ENCODE data around the gene SPOCK1.

SPOCK1 gene

DNA sequence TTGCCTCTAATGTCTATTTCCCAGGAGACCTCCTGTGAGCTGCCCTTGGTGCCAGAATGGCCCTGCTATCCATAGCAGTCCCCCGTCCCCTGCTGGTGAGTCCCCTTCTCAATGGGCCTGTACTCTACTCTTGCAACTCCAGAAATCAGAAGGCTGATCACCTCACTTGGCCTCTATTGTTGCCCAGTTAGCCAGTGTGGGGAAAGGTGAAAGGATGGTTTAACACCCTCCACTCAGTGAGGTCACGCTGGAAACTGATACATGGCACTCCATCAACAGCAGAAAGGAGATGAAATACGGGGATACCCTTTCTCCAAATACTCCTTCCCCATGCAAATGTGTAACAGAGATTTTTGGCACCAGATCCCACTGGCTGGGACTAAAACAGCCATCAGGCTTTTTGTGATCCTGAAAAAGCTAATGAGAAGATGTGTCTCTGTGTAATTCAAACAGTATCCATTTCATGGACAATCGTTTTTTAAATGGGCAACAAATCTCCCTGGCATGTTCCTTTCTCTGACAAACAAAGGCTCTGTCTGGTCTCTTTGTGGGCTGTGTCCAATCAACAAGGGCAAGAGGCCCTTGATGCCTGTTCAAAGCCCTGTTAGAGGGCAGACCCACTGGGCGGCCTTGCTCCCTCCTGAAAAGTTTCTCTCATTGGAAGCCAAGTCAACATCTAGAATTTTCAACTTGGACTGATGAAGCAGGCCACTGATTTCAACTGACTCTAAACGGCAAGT is 343.7 kb downstream of the SPOCK1 start:
- DNase-seq (ENCODE audit: low read depth), result no peak
- TF ChIP-seq CTCF (IDR thresholded peaks at IDR 0.05; ENCODE audit: control insufficient read depth, insufficient read depth, low read depth, low read length, missing control alignments), result no peak
- H3K4me3 ChIP-seq (ENCODE audit: control insufficient read depth, low read depth, low read length), result no peak overlapping the region

DNA sequence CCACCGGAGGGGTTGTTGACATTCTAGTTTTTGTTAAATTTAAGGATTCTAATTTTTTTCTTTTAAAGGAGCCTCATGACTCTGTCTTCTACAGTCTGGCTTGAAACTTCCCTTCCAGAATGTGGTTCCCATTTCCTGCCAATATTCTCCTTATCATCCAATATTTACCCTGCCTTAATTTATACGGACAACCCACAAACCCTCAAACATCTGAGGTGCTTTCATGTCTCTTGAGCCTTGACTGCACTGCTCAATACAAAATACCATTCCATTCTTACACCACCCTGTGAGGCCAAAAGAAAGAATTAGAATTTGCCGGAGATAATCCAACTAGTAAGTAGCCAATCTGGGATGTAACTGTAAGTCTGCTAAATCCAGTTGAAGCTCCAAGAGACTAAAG is 346.5 kb downstream of the SPOCK1 start:
- TF ChIP-seq CTCF (IDR thresholded peaks at IDR 0.05; ENCODE audit: control insufficient read depth, insufficient read depth, low read depth, low read length, missing control alignments), result no peak
- DNase-seq (ENCODE audit: low read depth), result no peak

GRCh38 chr5:137148655-137149054 is 350.5 kb downstream of the SPOCK1 start:
- no peak for DNase-seq (ENCODE audit: low read depth)
- no peak for TF ChIP-seq CTCF (IDR thresholded peaks at IDR 0.05; ENCODE audit: control insufficient read depth, insufficient read depth, low read depth, low read length, missing control alignments)
- no peak overlapping the region for H3K4me3 ChIP-seq (ENCODE audit: control insufficient read depth, low read depth, low read length)

More for the DNA sequence above, 346.5 kb downstream of the SPOCK1 start:
- H3K4me3 ChIP-seq (ENCODE audit: control insufficient read depth, low read depth, low read length), result no peak overlapping the region

- H3K4me3 ChIP-seq (ENCODE audit: control insufficient read depth, low read depth, low read length), result no peak overlapping the region
- TF ChIP-seq CTCF (IDR thresholded peaks at IDR 0.05; ENCODE audit: control insufficient read depth, insufficient read depth, low read depth, low read length, missing control alignments), result no peak
- no peak for DNase-seq (ENCODE audit: low read depth)
Observed at GRCh38 chr5:137148159-137148558, 351.0 kb downstream of the SPOCK1 start.

DNA sequence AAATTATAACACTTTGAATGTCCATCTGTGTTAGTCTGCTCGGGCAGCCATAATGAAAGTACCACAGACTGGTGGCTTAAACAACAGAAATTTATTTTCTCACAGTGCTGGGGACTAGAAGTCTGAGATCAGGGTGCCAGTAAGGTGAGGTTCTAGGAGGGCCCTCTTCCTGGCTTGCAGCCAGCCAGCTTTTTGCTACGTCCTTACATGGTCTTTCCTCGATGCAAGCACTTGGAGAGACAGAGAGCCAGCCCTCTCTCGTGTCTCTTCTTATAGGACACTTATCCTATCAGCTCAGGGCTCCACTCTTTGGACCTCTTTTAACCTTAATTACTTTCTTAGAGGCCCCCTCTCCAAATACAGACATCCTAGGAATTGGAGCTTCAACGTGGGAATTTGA is 351.8 kb downstream of the SPOCK1 start:
- DNase-seq (ENCODE audit: low read depth), result no peak

GRCh38 chr5:137146402-137146890 is 352.7 kb downstream of the SPOCK1 start:
- DNase-seq (ENCODE audit: low read depth), result peak; percentile 98
- no peak for TF ChIP-seq CTCF (IDR thresholded peaks at IDR 0.05; ENCODE audit: control insufficient read depth, insufficient read depth, low read depth, low read length, missing control alignments)
- no peak overlapping the region for H3K4me3 ChIP-seq (ENCODE audit: control insufficient read depth, low read depth, low read length)

More for the DNA sequence above, 351.8 kb downstream of the SPOCK1 start:
- H3K4me3 ChIP-seq (ENCODE audit: control insufficient read depth, low read depth, low read length), result no peak overlapping the region
- TF ChIP-seq CTCF (IDR thresholded peaks at IDR 0.05; ENCODE audit: control insufficient read depth, insufficient read depth, low read depth, low read length, missing control alignments), result no peak
